OCI-LY3 (cell line): ENCODE measurements around the gene PLPP3.

Experiments used
- CTCF ChIP-seq: fragments of 200-600, 300-600 bp; sonication (generic); IDR thresholded peaks from 2 replicates; pipeline ENCODE4 v1.5.1; 2014; ENCODE audit warnings: antibody characterized with exemption, low read length, low read depth
- EZH2phosphoT487 ChIP-seq: fragments of 200-600 bp; shearing (Covaris generic); IDR thresholded peaks from 2 replicates; pipeline ENCODE4 v1.6.1; 2018; ENCODE audit warnings: antibody characterized with exemption, mixed run types, low read depth

GRCh38 chr1:56452027-56453011 is 127.0 kb downstream of the PLPP3 start:
- no peak for TF ChIP-seq CTCF
- TF ChIP-seq EZH2phosphoT487, result no peak
